GM12891 (cell line): ENCODE measurements around the gene SLC2A13.
A peak's percentile ranks its signal among the peaks of the same experiment; 100 is the strongest.
"Not testable (repeated sequence)": the region's sequence is repeated elsewhere in the genome, so short reads cannot be mapped to it uniquely, and the experiment has no call there.

ENCODE experiments used
- DNase-seq: peaks from one replicate; pipeline ENCODE4 v3.0.0; 2011; ENCODE audit warnings: low spot score; ENCODE audit not compliant: insufficient read length
- FAIRE-seq: peaks from 2 replicates; lab custom pipeline; 2011; peaks lifted over from hg19 to GRCh38; lab: Jason Lieb, UNC
- PAX5 ChIP-seq: IDR thresholded peaks from 2 replicates; pipeline ENCODE4 v1.6.1; 2011; ENCODE audit warnings: low read length, moderate library complexity, mild to moderate bottlenecking; ENCODE audit not compliant: insufficient read depth, severe bottlenecking
- POLR2A ChIP-seq: IDR thresholded peaks from 2 replicates; pipeline ENCODE4 v1.6.1; 2011; ENCODE audit warnings: low read depth, low read length, control low read depth
- POLR2AphosphoS5 ChIP-seq: IDR thresholded peaks from 2 replicates; pipeline ENCODE4 v1.6.1; 2011; ENCODE audit warnings: low read depth, low read length, control low read depth
- POU2F2 ChIP-seq: IDR thresholded peaks from 2 replicates; pipeline ENCODE4 v1.6.1; 2011; ENCODE audit warnings: low read depth, mild to moderate bottlenecking, control low read depth, low read length, moderate library complexity
- SPI1 ChIP-seq: IDR thresholded peaks from 2 replicates; pipeline ENCODE4 v1.6.1; 2011; ENCODE audit warnings: low read depth, low read length, control low read depth
- TAF1 ChIP-seq: IDR thresholded peaks from 2 replicates; pipeline ENCODE4 v1.6.1; 2011; ENCODE audit warnings: low read depth, low read length, control low read depth

SLC2A13 gene

DNA sequence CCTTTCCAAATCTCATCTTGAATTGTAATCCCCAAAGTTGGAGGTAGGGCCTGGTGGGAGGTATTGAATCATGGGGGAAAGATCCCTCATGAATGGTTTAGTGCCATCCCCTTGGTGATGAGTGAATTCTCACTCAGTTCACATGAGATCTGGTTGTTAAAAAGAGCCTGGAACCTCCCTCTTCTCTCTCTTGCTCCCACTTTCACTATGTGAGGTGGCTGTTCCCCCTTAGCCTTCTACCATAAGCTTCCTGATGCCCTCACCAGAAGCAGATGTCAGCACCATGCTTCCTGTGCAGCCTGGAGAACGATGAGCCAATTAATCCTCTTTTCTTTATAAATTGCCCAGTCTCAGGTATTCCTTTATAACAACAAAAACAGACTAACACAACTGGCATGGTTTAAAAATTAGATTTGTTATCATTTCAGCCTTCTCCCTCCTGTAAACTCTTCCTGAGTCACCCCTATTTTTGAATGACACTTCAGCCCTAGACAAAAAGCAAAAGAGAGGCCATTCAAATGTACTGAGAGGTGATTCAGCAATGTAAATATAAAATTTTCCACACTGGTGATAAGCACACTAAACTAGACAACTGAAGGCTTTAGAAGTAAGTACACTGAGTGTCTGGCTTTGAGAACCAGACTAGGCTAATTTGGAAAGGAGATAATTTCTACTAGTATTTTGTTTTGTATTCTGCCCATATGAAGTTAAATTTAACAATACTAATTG is 274.1 kb downstream of the SLC2A13 start:
- FAIRE-seq (no peak), DNase-seq (no peak)
- TF ChIP-seq POLR2A (no peak), POU2F2 (no peak), PAX5 (no peak)

DNA sequence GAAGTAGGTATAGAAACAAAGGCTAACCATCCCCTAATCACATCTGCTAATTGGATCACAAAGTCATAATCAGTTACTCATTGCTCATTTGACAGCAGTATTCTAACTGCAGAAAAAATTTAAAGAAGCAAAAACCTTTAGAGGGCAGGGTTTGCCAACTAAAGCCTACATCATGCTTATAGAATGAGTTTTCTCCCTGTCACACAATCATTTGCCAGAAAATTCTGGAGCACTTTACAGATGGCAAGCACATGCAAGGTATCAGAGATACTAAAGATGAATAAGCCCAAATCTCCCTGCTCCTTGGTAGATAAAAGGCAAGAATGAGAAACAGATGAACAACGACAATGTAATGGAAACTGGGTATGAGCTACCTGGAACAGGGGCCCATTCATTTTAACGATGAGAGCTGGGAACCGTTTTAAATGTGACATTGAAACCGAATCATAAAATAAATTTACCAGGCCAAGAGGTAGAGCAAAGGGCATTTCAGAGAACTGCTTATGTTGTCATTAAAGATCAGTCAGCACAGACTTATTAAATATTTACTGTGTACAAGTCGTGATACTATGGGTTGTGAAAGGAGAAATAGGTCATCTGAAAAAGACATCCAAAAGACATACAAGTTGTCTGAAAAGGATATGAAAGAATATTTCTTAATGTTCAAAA is 274.9 kb downstream of the SLC2A13 start:
- TF ChIP-seq POU2F2: no peak
- TF ChIP-seq SPI1: no peak
- no peak for TF ChIP-seq POLR2AphosphoS5
- FAIRE-seq: no peak
- DNase-seq: no peak

DNA sequence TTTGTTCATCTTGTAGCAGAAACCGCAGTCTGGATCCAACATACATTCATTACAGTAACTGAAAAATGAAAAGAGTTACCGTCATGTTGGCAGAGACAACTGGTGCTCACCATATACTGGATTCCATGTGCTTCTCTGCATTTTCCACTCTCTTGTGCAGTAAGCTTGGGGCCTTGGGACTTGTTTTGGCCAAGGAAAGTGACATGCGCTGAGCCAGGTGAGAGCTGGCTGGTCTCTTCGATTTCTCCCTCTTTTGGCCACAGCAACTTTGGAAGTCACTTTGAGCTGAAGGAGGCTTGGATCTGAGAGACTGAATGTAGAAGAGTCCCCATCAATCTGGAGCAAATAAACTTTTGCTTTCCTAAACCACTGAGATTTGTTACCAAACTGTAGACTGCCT is 275.7 kb downstream of the SLC2A13 start:
- FAIRE-seq (no peak), DNase-seq (no peak)
- TF ChIP-seq PAX5 (no peak), TAF1 (no peak)

DNA sequence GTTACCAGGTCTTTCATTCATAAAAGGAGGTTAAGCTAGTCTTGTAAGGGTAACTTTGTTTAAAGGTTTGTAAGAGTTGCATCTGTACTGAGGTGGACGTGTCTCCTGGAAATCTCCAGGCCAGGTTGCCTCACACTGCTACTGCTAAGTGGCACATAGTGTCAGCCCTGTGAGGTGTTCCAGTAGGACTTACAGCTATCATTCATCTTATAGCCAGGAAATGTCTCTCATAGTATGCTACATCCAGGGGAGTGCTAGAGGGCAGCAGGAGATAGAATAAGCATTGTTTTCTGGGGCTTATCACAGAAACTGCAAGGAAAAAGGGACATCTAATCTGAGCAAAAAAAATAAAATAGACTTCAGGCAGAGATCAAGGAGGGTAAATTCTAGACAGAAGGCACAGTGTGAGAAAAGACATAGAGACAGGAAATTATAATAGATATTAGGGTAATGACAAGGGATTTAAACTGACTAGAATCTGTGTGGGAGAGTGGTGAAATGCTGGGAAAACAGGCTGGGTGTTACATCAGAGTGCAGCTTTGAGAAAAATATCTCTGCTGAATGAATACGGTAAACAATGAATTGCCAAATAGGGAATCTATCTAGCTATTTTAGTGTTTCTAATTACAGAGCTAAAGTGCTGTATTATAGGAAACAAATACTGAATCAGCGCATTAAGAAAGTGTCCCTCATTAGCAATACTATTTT is 281.2 kb downstream of the SLC2A13 start:
- FAIRE-seq: no peak
- TF ChIP-seq TAF1: no peak
- no peak for TF ChIP-seq POLR2AphosphoS5
- TF ChIP-seq PAX5: no peak
- TF ChIP-seq POU2F2: no peak
- no peak for TF ChIP-seq POLR2A
- TF ChIP-seq SPI1: no peak
- DNase-seq: no peak

DNA sequence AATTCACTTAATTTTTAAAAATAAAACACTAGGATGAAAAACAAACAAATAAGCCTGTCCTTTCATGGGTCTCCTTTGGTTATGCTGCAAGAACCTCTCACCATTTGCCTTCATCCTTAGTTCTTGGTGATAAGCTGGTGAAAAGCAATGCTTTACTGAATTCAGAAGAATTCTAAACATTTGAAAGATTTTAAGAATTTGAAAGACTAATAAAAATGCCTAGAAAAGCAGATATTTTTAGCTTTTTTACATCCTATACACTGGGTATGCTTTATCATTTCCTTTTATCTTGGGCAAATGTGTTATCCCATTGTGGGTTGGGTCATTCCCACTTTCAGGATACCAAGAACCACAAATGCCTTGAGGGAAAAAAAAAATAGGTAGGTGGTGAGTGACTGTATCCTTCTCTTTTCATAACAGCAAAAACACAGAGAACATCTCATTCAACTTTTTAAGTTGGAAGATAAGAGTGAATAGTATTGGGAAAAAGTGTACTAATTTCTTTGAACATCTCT is 289.2 kb downstream of the SLC2A13 start:
- DNase-seq (no peak), FAIRE-seq (no peak)
- TF ChIP-seq TAF1 (no peak), POLR2AphosphoS5 (no peak), POLR2A (no peak), POU2F2 (no peak), PAX5 (no peak), SPI1 (no peak)

DNA sequence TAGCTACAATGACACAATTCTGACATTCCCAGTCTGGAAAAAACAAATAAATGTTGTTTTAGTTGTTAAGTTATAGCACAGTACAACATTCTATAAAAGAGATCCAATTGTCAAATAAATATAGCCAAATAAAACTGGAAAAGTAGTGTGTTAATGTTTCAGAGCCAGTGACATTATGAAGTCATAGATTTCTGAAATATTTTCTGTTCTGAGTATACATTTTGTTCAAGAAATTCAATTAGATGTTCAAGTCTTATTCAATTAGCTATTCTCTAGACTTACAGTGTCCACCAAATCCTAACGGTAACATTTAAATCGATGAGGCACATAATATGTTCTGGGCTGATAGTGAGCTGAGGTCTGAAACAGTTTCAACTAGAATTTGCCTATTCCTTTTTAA is 290.1 kb downstream of the SLC2A13 start:
- DNase-seq (no peak), FAIRE-seq (no peak)
- no peak for TF ChIP-seq POU2F2

DNA sequence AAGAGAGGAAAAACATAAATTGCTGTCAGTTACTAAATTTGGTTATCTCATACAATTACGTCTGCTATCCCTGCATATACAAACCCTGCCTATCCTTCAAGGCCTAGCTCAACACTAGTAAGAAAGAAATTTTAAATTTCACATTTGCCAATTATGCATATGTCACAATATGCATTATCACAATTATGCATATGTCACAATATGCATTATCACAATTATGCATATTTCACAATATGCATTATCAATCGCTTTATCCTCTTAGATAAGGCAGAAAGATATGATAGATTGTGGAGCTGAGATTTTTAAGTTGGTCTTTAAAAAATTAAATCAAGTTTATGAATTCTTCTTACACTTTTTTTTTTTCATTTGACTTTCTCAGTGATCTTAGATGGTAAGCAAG is 291.3 kb downstream of the SLC2A13 start:
- TF ChIP-seq SPI1 (no peak), POLR2A (no peak), POU2F2 (no peak), POLR2AphosphoS5 (no peak), PAX5 (no peak), TAF1 (no peak)
- no peak for FAIRE-seq

DNA sequence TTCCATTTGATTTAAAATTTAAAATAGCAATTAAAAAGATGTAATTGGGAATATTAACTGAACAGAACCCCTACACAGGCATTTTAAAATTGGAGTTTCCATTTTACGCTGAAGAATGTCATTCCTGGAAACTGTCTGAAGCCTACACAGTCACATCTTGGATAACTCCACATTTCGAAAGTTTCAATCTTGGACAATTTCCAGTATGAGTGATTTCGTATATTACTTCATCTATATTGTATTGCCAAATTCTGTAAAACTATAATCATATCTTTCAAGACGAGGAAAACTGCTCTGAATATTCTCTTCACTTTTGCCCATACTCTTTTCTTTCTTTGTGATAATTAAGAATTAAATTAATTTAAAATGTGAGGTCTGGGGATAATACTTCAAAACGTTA is 292.1 kb downstream of the SLC2A13 start:
- FAIRE-seq (no peak), DNase-seq (no peak)
- no peak for TF ChIP-seq SPI1
- TF ChIP-seq POU2F2: no peak
- no peak for TF ChIP-seq POLR2A

More for the DNA sequence above, 291.3 kb downstream of the SLC2A13 start:
- no peak for DNase-seq

DNA sequence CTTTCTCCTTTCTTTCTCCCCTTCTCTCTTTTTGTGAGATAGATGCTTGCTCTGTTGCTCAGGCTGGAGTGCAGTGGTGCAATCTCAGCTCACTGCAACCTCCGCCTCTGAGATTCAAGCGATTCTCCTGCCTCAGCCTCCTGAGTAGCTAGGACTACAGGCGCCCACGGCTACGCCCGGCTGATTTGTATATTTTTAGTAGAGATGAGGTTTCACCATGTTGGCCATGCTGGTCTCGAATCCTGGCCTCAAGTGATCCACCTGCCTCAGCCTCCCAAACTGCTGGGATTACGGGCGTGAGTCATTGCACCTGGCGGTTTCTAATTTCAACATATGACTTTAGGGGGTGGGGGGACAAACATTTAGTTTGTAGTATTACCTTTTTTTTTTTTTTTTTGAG is 293.4 kb downstream of the SLC2A13 start:
- FAIRE-seq, DNase-seq: not testable (repeated sequence)

DNA sequence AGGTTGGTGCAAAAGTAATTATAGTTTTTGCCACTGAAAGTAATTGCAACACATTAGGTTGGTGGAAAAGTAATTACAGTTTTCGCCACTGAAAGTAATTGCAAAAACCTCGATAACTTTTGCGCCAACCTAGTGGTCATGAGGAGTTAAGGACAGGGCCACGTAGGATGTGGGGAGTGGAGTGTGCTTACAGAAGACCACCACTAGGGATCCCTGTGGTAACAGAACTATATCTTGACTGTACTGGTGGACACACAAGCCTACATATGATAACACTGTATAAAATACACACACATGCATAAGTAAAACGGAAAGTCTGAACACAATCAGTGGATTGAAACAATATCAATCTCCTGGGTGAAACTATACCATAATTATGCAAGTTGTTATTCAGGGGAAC is 298.8 kb downstream of the SLC2A13 start:
- DNase-seq: no peak
- no peak for TF ChIP-seq SPI1
- TF ChIP-seq PAX5: no peak
- TF ChIP-seq POU2F2: no peak
- FAIRE-seq: peak; percentile 31
